Gastroesophageal sphincter (tissue), 4 donors: Measurements from ENCODE around the gene CAMK1G. TPM values are rescaled to one million over a fixed set of nuclear protein-coding genes. Genes with fewer than 3 reads are reported as not detected.

ENCODE experiments used
- ATAC-seq: fragments of 150-250 bp; one replicate; pipeline ENCODE4 v1.9.1; 2016; ENCODE audit warnings: mild to moderate bottlenecking, moderate library complexity
- H3K27ac ChIP-seq, 4 donors: fragments of 200-600 bp; sonication (generic) in 3 of 4; 1 replicate in 3 of 4; 2 replicates in 1 of 4; pipeline ENCODE4 v1.5.1; 2016 to 2019
- H3K27me3 ChIP-seq: fragments of 200-600 bp; sonication (generic); one replicate; pipeline ENCODE4 v1.5.1; 2019
- H3K36me3 ChIP-seq, 2 donors: fragments of 200-600 bp; sonication (generic); one replicate each; pipeline ENCODE4 v1.5.1; 2019; ENCODE audit warnings: control low read depth in 1 of 2
- H3K4me1 ChIP-seq, 3 donors: fragments of 200-600 bp; sonication (generic); 1 replicate in 2 of 3; 2 replicates in 1 of 3; pipeline ENCODE4 v1.5.1; 2016 to 2019; ENCODE audit warnings: control low read depth in 2 of 3
- H3K4me3 ChIP-seq, 2 donors: fragments of 200-600 bp; sonication (generic); one replicate each; pipeline ENCODE4 v1.5.1; 2019; ENCODE audit warnings: mild to moderate bottlenecking in 1 of 2, moderate library complexity in 1 of 2
- H3K9me3 ChIP-seq, 3 donors: fragments of 200-600 bp; sonication (generic); one replicate each; pipeline ENCODE4 v1.5.1; 2017 to 2019; ENCODE audit warnings: control low read depth in 2 of 3
- CTCF ChIP-seq, 4 experiments: fragments of 200-600 bp in 2 of 4; fragments of 450-650 bp in 2 of 4; sonication (generic) in 1 of 4; IDR thresholded peaks; one replicate each; pipeline ENCODE4 v1.5.1; 2017 to 2019; ENCODE audit warnings: antibody characterized with exemption in 4 of 4, mild to moderate bottlenecking in 2 of 4, moderate library complexity in 2 of 4
- EP300 ChIP-seq: sonication (generic); formaldehyde crosslinking; IDR thresholded peaks from one replicate; pipeline ENCODE4 v1.6.1; 2017; ENCODE audit warnings: antibody characterized with exemption, mild to moderate bottlenecking
- POLR2A ChIP-seq, 2 donors: fragments of 450-650 bp; IDR thresholded peaks; one replicate each; pipeline ENCODE4 v1.6.1; 2017; ENCODE audit warnings: antibody characterized with exemption in 2 of 2, mild to moderate bottlenecking in 2 of 2, moderate library complexity in 1 of 2
- POLR2AphosphoS5 ChIP-seq: sonication (generic); formaldehyde crosslinking; IDR thresholded peaks from one replicate; pipeline ENCODE4 v1.6.1; 2017; ENCODE audit warnings: antibody characterized with exemption
- WGBS, 2 donors: methylation state at CpG; one replicate each; pipeline ENCODE4 v1.1.5; 2018; ENCODE audit warnings: low coverage in 1 of 2; 5-methylcytosine and 5-hydroxymethylcytosine counted together
- total RNA-seq, 4 donors: library from RNA; depleted of rRNA; stranded (reverse); fragments of >200 nt; gene quantifications; one replicate each; pipeline ENCODE4 v1.1.0, GENCODE V29; 2016

Gene CAMK1G
- total RNA-seq, 4 donors from 2014 or later: 0.19 to 6.8 (median 0.84) TPM

DNA sequence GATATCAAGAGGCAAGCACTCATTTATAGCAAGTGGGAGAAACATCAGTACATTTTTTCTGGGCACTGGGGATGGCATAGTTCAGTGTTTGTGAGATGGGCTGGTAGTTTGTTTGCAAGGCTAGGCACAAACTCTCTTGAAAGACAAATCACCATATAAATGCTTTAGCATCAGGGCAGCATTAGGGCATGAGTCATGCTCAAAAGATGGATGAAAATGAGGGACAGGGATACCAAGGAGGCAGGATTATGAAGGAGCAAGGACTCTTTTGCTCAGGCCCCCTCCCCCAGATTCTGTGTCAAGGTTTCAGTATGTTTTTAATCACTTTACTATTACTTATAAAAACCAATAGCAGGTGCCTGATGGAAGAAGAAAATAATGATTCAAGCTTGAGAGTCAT lies 43.9 kb upstream of the CAMK1G start:
- no peak for ATAC-seq
- H3K9me3 ChIP-seq: no peaks in the 10 kb centered on the region

GRCh38 chr1:209542585-209542984 lies 40.9 kb upstream of the CAMK1G start:
- ATAC-seq: no peak
- no peak for TF ChIP-seq EP300
- no peak for TF ChIP-seq POLR2AphosphoS5
- TF ChIP-seq CTCF (IDR thresholded peaks at IDR 0.05): no peak
- TF ChIP-seq POLR2A (IDR thresholded peaks at IDR 0.05): no peak

More for the DNA sequence above, 43.9 kb upstream of the CAMK1G start:
- Histone ChIP-seq H3K27me3 (peaks cover 11% of the 10 kb centered on the region), H3K4me3 (no peak overlapping the region), H3K4me1 (no peaks in the 10 kb centered on the region), H3K27ac (no peak overlapping the region), H3K36me3 (no peaks in the 10 kb centered on the region)
- TF ChIP-seq CTCF (IDR thresholded peaks at IDR 0.05) (no peak), POLR2AphosphoS5 (no peak), POLR2A (IDR thresholded peaks at IDR 0.05) (no peak), EP300 (no peak)

GRCh38 chr1:209544098-209544497 lies 39.4 kb upstream of the CAMK1G start:
- TF ChIP-seq CTCF (IDR thresholded peaks at IDR 0.05) (no peak), POLR2AphosphoS5 (no peak), POLR2A (IDR thresholded peaks at IDR 0.05) (no peak), EP300 (no peak)
- WGBS, 2 donors: 85 to 100% methylated on average over 2 of the region's 2 CpGs
- H3K4me1 ChIP-seq: no peaks in the 10 kb centered on the region
- ATAC-seq: no peak
- H3K36me3 ChIP-seq: no peaks in the 10 kb centered on the region
- H3K4me3 ChIP-seq: no peak overlapping the region
- H3K9me3 ChIP-seq: no peaks in the 10 kb centered on the region
- H3K27ac ChIP-seq: no peak overlapping the region
- peaks cover 28% of the 10 kb centered on the region for H3K27me3 ChIP-seq

More at GRCh38 chr1:209542585-209542984, 40.9 kb upstream of the CAMK1G start:
- Histone ChIP-seq H3K36me3 (no peaks in the 10 kb centered on the region), H3K4me3 (no peak overlapping the region), H3K9me3 (no peaks in the 10 kb centered on the region), H3K27me3 (peaks cover 21% of the 10 kb centered on the region), H3K4me1 (no peaks in the 10 kb centered on the region), H3K27ac (no peak overlapping the region)

DNA sequence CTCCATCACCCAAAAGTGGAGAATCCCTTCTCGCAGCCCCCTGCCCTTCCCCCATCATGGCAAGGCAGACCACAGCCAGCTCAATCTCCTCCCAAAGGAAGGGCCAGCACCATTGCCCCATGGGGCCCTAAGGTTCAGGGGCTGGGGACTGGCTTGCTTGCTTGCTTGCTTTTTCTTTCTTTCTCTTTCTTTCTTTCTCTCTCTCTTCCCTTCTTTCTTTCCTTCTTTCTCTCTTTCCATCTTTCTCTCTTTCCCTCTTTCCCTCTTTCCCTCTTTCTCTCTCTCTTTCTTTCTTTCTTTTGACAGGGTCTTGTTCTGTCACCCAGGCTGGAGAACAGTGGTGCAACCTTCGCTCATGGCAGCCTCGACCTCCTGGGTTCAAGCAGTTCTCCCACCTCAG lies 38.1 kb upstream of the CAMK1G start:
- TF ChIP-seq POLR2AphosphoS5 (no peak), CTCF (IDR thresholded peaks at IDR 0.05) (no peak), EP300 (no peak), POLR2A (IDR thresholded peaks at IDR 0.05) (no peak)
- H3K27ac ChIP-seq: no peak overlapping the region
- H3K4me3 ChIP-seq: no peak overlapping the region
- WGBS, 2 donors: 91% methylated on average over 3 of the region's 3 CpGs; no CpG with 5 or more reads in 1 of the 2 donors
- H3K36me3 ChIP-seq: no peaks in the 10 kb centered on the region
- H3K27me3 ChIP-seq: peaks cover 36% of the 10 kb centered on the region
- no peak for ATAC-seq
- no peaks in the 10 kb centered on the region for H3K9me3 ChIP-seq
- no peaks in the 10 kb centered on the region for H3K4me1 ChIP-seq

GRCh38 chr1:209546390-209547085 lies 37.0 kb upstream of the CAMK1G start:
- WGBS, 2 donors: 54 to 69% methylated on average over 3 to 5 of the region's 5 CpGs
- Histone ChIP-seq H3K9me3 (no peaks in the 10 kb centered on the region), H3K27me3 (peaks cover 38% of the 10 kb centered on the region), H3K36me3 (no peaks in the 10 kb centered on the region), H3K4me1 (no peaks in the 10 kb centered on the region), H3K4me3 (no peak overlapping the region), H3K27ac (no peak overlapping the region)
- TF ChIP-seq POLR2AphosphoS5 (no peak), EP300 (no peak), CTCF (IDR thresholded peaks at IDR 0.05) (no peak), POLR2A (IDR thresholded peaks at IDR 0.05) (no peak)
- no peak for ATAC-seq
